ENCODE data around the gene CLEC3B. TPM values are rescaled to one million over a fixed set of nuclear protein-coding genes. Genes with fewer than 3 reads are reported as not detected.

CLEC3B gene
- total RNA-seq, 2 experiments from 2014 or later = not detected

DNA sequence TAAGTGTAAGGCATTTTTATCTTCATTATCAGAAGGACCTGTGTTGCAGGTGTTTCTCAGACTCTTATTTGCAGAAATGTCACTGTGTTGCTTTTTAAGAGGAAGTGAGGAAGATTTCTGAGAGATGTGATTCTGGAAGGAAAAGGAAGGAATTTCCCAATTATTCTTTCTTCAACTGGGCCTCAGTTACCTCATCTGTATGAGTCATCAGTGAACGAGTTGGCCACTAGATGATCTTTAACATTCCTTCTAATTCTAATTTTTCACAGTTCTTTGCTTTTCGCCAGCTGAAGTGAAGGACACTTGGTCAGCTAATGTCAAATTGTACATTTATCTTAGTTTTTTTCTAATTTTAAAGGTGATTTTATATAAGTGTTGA is 28.9 kb downstream of the CLEC3B start:
- Mint-ChIP-seq H3K36me3 (ENCODE audit: low read depth) (no peaks in the 10 kb centered on the region), H3K4me1 (peaks cover 21% of the 10 kb centered on the region), H3K4me3 (no peak overlapping the region), H3K9me3 (ENCODE audit: low read depth) (no peaks in the 10 kb centered on the region), H3K27ac (no peak overlapping the region), H3K27me3 (no peaks in the 10 kb centered on the region)
- intact Hi-C loops (cut with DNase I, micrococcal nuclease) = loop anchor here in 1 of 2 experiments (1.0 kb wide), 1 partner anchor 18 kb away; no protein-coding TSS in a partner anchor
- POLR2A ChIA-PET = no interaction called here
- no peak for DNase-seq
- no peak for ATAC-seq
- CTCF ChIA-PET = interaction anchor here (0.7 to 6.6 kb wide), 4 partner anchors 12 to 347 kb away, joined by 3 to 57 read pairs (median 10); no protein-coding TSS in a partner anchor

DNA sequence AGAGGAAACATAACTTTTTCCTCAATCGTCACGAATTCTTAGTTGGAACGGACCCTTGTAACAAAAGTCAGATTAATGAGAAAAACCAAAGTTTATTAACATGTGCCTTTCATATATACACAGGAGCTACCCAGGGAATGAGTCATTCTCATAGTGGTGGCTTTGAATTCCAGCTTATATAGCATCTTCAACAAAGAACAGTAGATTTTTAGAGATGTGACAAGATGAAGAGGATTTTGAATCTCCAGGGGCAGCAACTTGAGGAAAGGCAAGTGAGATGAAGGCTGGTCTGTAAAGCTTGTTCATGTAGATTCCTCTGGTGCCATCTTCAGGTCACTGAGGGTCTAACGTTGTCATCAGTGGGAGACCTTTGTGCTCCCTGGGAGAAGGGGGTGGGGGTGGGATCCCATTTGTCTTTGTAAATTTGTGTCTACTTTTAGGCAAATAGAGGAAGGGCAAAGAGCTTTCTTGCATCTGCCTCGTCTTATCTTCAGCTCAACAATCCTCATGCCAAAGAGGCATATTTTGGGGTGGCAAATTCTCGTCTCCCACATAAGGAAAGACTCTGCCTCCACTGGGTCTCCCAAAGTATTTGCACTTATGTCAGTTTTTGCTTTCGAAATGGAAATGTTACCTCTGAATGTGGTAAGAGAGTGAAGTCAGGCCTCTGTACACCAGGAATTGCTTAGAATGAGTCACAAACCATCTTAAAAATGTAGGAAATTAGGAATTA is 29.5 kb downstream of the CLEC3B start:
- Mint-ChIP-seq H3K27ac (no peak overlapping the region), H3K9me3 (ENCODE audit: low read depth) (no peaks in the 10 kb centered on the region), H3K36me3 (ENCODE audit: low read depth) (no peaks in the 10 kb centered on the region), H3K4me1 (peaks cover 21% of the 10 kb centered on the region), H3K4me3 (no peak overlapping the region), H3K27me3 (no peaks in the 10 kb centered on the region)
- POLR2A ChIA-PET = no interaction called here
- CTCF ChIA-PET = interaction anchor here (0.6 to 6.6 kb wide), 6 partner anchors 11 to 346 kb away, joined by 3 to 57 read pairs (median 4); no protein-coding TSS in a partner anchor
- ATAC-seq (peak; percentile 55), DNase-seq (peak; percentile 34)
- intact Hi-C loops (cut with DNase I, micrococcal nuclease) = loop anchor here in 1 of 2 experiments (1.0 kb wide), 1 partner anchor 18 kb away; no protein-coding TSS in a partner anchor

DNA sequence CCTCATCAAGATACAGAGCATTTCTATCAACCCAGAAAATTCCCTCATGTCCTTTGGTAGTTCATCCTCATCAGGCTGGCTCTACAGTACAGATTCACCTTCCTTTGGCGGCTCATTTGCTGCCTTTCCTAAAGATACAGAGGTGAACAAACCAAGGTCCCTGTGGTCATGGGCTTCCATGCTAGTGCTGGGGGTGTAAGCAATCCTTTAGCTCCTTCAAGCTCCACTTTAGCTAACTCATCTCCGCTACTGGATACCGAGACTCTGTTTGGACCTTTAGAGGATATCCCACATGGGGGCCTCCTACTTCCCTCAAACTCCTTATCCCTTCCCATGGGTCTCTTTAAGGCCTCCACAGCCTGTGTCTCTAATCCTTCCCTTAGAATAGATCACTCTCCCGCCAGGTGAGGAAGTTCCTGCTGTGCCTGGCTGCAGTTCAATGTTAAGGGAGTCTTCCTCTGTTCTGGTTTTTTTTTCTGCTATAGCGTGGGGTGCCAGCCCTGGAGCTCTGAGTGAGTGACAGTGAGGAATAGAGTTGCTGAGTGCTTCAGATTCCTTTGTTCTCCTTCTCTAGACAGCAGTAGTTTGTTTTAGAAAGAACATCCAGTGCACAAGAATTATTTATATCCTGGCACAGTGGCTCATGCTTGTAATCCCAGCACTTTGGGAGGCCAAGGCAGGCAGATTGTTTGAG is 30.7 kb downstream of the CLEC3B start:
- no peak for DNase-seq
- Mint-ChIP-seq H3K27ac (no peak overlapping the region), H3K27me3 (no peaks in the 10 kb centered on the region), H3K36me3 (ENCODE audit: low read depth) (no peaks in the 10 kb centered on the region), H3K4me3 (no peak overlapping the region), H3K9me3 (ENCODE audit: low read depth) (no peaks in the 10 kb centered on the region), H3K4me1 (peaks cover 21% of the 10 kb centered on the region)
- ChIA-PET CTCF (interaction anchor here (1.0 to 6.6 kb wide), 4 partner anchors 15 to 1022 kb away, joined by 3 to 57 read pairs (median 10); no protein-coding TSS in a partner anchor), POLR2A (no interaction called here)
- no peak for ATAC-seq
- intact Hi-C loops (cut with DNase I, micrococcal nuclease) = no loop called here

DNA sequence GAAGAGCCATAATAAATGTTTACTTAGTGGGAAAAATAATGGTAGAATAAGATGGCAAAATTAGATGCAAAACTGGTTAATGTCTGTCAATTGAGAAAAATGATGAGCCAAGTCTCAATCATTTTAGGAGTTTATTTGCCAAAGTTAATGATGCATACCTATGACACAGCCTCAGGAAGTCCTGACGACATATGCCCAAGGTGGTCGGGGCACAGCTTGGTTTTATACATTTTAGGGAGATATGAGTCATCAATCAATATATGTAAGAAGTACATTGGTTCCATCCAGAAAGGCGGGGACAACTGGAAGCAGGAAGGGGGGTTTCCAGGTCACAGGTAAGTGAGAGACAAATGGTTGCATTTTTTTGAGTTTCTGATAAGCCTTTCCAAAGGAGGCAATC is 31.5 kb downstream of the CLEC3B start:
- Mint-ChIP-seq H3K9me3 (ENCODE audit: low read depth) (no peaks in the 10 kb centered on the region), H3K27me3 (no peaks in the 10 kb centered on the region), H3K4me1 (peaks cover 21% of the 10 kb centered on the region), H3K36me3 (ENCODE audit: low read depth) (no peaks in the 10 kb centered on the region), H3K27ac (no peak overlapping the region), H3K4me3 (no peak overlapping the region)
- CTCF ChIA-PET = interaction anchor here (0.6 to 6.6 kb wide), 4 partner anchors 16 to 724 kb away, joined by 3 to 57 read pairs (median 10); no protein-coding TSS in a partner anchor
- DNase-seq = peak; percentile 54
- intact Hi-C loops (cut with DNase I, micrococcal nuclease) = no loop called here
- ATAC-seq = peak; percentile 52
- POLR2A ChIA-PET = no interaction called here

DNA sequence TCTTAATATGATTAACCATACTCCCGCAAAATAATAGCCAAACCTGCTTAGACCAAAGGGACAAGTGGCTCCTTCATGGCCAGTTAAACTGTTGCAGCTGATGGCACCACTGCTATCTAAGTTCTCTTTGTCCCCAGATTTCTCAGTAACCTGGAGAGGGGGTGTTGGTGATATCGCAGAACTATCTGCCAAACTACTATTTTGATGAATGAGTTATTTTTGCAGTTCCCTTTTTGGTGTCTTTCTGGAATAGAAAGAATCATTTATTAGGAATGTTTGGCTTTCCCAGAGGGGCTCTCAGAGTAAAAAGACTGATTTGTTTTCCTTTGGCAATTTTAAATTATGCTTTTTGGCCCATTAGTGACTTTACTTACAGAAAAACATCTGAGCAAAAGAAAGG is 33.0 kb downstream of the CLEC3B start:
- no peaks in the 10 kb centered on the region for H3K9me3 Mint-ChIP-seq (ENCODE audit: low read depth)
- no peaks in the 10 kb centered on the region for H3K27me3 Mint-ChIP-seq
- peaks cover 15% of the 10 kb centered on the region for H3K4me1 Mint-ChIP-seq
- DNase-seq (no peak), ATAC-seq (no peak)
- no peak overlapping the region for H3K4me3 Mint-ChIP-seq
- H3K36me3 Mint-ChIP-seq (ENCODE audit: low read depth) = no peaks in the 10 kb centered on the region
- CTCF ChIA-PET = interaction anchor here (1.0 kb wide), 1 partner anchor 10 kb away, joined by 3 read pairs; no protein-coding TSS in a partner anchor
- POLR2A ChIA-PET = no interaction called here
- intact Hi-C loops (cut with DNase I, micrococcal nuclease) = no loop called here
- no peak overlapping the region for H3K27ac Mint-ChIP-seq

DNA sequence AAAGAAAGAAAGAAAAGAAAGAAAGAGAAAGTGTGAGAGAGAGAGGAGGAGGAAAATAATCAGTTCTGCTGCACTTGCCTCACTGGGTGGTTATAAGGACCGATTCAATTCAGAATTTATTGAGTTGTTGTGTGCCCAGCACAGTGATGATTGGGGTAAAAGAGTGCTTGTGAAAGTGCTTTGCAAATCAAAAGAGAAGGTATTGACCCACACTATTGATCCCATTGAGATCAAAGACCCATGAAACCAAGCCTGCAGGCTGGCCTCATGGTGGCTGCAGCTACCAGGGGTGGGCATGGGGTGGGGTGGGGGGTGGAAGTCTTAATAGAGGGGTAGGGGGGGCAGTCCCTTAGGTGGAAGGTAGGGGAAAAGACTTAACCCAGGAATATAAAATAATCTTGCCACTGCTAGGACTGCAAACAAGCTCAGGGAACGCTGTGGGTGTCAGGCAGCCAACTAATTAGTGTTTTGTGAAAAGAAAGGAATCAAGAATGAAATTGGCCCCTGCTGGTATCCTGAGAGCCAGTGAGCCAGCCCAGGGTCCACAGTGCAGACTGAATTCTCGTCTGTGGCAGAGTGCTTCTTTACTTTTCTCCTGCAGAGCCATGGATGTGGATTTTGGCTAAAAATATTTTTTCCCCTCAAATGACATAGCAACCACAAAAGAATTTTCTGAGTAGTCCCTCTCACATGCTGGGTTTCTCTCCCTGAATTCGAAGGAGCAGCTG is 34.2 kb downstream of the CLEC3B start:
- Mint-ChIP-seq H3K4me3 (no peak overlapping the region), H3K36me3 (ENCODE audit: low read depth) (no peaks in the 10 kb centered on the region), H3K9me3 (ENCODE audit: low read depth) (no peaks in the 10 kb centered on the region), H3K27ac (no peak overlapping the region), H3K4me1 (peaks cover 21% of the 10 kb centered on the region), H3K27me3 (no peaks in the 10 kb centered on the region)
- DNase-seq (no peak), ATAC-seq (no peak)
- intact Hi-C loops (cut with DNase I, micrococcal nuclease) = loop anchor here in 1 of 2 experiments (5.0 kb wide), 1 partner anchor 107 kb away; no protein-coding TSS in a partner anchor
- CTCF ChIA-PET = interaction anchor here (0.6 to 1.3 kb wide), 2 partner anchors 18 to 449 kb away, joined by 3 to 4 read pairs; no protein-coding TSS in a partner anchor
- POLR2A ChIA-PET = no interaction called here

DNA sequence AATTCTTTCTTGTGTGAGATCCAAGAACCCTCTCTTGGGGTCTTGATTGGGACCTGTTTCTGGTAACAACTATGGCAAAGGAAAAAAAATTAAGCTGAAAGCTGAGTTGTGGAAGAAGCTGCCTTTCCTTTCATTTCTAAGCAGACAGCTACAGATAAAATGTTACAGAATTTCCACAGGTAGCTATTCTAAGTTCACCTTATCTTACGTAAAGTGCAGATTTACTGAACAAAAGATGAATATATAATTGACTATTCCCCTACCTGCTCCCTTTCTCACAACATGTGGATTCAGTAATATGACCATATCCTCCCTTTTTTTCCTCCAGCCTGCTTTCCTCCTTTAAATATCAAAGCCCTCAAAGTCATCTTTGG is 36.6 kb downstream of the CLEC3B start:
- H3K27ac Mint-ChIP-seq = no peak overlapping the region
- no peak overlapping the region for H3K4me3 Mint-ChIP-seq
- ChIA-PET CTCF (interaction anchor here (1.6 kb wide), 1 partner anchor 9 kb away, joined by 3 read pairs; no protein-coding TSS in a partner anchor), POLR2A (no interaction called here)
- intact Hi-C loops (cut with DNase I, micrococcal nuclease) = loop anchor here in 1 of 2 experiments (5.0 kb wide), 1 partner anchor 105 kb away; no protein-coding TSS in a partner anchor
- no peaks in the 10 kb centered on the region for H3K36me3 Mint-ChIP-seq (ENCODE audit: low read depth)
- no peak for DNase-seq
- ATAC-seq = no peak
- no peaks in the 10 kb centered on the region for H3K27me3 Mint-ChIP-seq
- H3K9me3 Mint-ChIP-seq (ENCODE audit: low read depth) = no peaks in the 10 kb centered on the region
- peaks cover 30% of the 10 kb centered on the region for H3K4me1 Mint-ChIP-seq

DNA sequence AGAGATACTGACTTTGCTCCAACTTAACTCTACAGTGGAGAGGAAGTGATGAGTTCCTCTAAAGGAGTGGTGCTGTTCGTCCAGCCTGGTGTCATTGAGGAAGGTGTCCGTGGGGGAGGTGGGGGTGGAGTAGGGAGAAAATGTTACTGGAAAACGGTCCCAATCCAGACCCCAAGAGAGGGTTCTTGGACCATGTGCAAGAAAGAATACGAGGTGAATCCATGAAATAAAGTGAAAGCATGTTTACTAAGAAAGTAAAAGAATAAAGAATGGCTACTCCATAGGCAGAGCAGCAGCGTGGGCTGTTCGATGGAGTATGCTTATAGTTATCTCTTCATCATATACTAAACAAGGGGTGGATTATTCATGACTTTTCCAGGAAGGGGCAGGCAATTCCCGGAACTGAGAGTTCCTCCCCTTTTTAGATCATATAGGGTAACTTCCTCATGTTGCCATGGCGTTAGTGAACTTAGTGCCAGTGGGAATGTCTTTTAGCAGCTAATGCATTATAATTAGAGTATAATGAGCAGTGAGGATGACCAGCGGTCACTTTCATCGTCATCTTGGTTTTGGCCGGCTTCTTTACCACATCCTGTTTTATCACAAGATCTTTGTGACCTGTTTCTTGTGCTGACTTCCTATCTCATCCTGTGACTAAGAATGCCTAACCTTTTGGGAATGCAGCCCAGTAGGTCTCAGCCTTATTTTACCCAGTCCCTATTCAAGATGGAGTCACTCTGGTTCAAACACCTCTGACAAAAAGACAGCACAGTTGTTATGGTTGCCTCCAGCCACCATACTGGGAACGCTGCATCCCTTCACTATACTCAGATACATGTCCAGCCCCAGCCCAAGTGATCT is 38.6 kb downstream of the CLEC3B start:
- Mint-ChIP-seq H3K4me1 (peaks cover 30% of the 10 kb centered on the region), H3K4me3 (peak overlapping the region; percentile 37), H3K36me3 (ENCODE audit: low read depth) (no peaks in the 10 kb centered on the region), H3K9me3 (ENCODE audit: low read depth) (no peaks in the 10 kb centered on the region), H3K27me3 (peaks cover 2% of the 10 kb centered on the region), H3K27ac (peak overlapping the region; percentile 82)
- CTCF ChIA-PET = interaction anchor here (0.5 to 4.3 kb wide), 5 partner anchors 23 to 146 kb away, joined by 3 to 20 read pairs (median 4); no protein-coding TSS in a partner anchor
- POLR2A ChIA-PET = no interaction called here
- ATAC-seq = peak; percentile 84
- intact Hi-C loops (cut with DNase I, micrococcal nuclease) = loop anchor here in 1 of 2 experiments (2.0 to 5.0 kb wide), 2 partner anchors 40 to 103 kb away; no protein-coding TSS in a partner anchor
- DNase-seq = peak; percentile 80

DNA sequence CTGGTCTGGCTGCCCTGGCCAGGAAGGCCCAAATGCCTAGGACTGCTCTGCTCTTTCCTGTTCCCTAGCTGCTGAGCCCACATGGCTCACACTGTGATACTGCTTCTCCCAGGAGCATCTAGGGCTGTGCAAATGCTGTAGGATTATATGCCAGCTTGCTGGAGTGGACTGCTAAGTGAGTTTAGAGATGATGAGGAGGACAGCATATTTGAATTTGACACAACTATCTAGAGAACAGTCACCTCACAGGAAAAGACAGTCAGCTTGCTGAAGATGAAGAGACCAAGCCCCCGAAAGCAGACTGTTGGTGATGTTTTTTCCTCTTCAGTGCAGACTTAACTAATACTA is 39.2 kb downstream of the CLEC3B start:
- H3K4me3 Mint-ChIP-seq = no peak overlapping the region
- DNase-seq (no peak), ATAC-seq (no peak)
- POLR2A ChIA-PET = no interaction called here
- H3K36me3 Mint-ChIP-seq (ENCODE audit: low read depth) = no peaks in the 10 kb centered on the region
- peak overlapping the region; percentile 82 for H3K27ac Mint-ChIP-seq
- peaks cover 2% of the 10 kb centered on the region for H3K27me3 Mint-ChIP-seq
- intact Hi-C loops (cut with DNase I, micrococcal nuclease) = loop anchor here in 1 of 2 experiments (2.0 kb wide), 1 partner anchor 39 kb away; no protein-coding TSS in a partner anchor
- H3K4me1 Mint-ChIP-seq = peaks cover 30% of the 10 kb centered on the region
- CTCF ChIA-PET = interaction anchor here (0.5 to 4.3 kb wide), 3 partner anchors 24 to 131 kb away, joined by 3 to 20 read pairs (median 6); no protein-coding TSS in a partner anchor
- H3K9me3 Mint-ChIP-seq (ENCODE audit: low read depth) = no peaks in the 10 kb centered on the region

DNA sequence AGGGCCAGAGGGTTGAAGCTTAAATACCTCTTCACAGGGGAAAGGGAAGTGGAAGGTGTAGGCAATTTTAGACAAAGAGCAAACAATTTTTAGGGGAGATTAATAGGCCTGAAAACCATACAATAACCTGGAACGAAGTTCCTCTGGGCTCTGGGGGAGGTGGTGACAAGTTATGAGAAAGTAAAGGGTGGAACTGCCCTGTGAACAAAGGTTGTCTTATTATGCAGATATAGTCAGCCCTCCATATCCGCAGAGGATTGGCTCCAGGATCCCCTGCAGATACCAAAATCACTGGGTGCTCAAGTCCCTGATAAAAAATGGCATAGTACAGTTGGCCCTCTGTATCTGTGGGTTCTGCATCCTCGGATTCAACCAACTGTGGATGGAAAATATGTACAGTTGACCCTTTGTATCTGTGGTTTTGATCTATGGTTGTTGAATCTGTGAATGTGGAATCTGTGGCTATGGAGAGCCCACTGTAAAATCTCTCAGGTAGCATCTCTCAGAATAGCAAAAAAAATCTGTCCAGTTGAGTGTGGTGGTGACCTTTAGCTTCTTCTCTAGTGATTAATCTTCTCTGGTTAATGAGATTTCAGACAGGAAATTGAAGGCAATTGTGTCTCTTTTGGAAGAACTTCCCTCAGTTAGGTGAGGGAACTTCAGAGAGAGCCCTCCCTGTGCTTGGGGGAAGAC is 40.2 kb downstream of the CLEC3B start:
- H3K4me1 Mint-ChIP-seq = peaks cover 30% of the 10 kb centered on the region
- CTCF ChIA-PET = interaction anchor here (0.7 to 4.3 kb wide), 4 partner anchors 11 to 272 kb away, joined by 3 to 20 read pairs (median 5); no protein-coding TSS in a partner anchor
- intact Hi-C loops (cut with DNase I, micrococcal nuclease) = no loop called here

More for the DNA sequence above, 40.2 kb downstream of the CLEC3B start:
- H3K36me3 Mint-ChIP-seq (ENCODE audit: low read depth) = no peaks in the 10 kb centered on the region
- DNase-seq = no peak
- peak overlapping the region; percentile 28 for H3K27ac Mint-ChIP-seq
- no peak overlapping the region for H3K4me3 Mint-ChIP-seq
- H3K27me3 Mint-ChIP-seq = peaks cover 2% of the 10 kb centered on the region
- H3K9me3 Mint-ChIP-seq (ENCODE audit: low read depth) = no peaks in the 10 kb centered on the region
- POLR2A ChIA-PET = no interaction called here
- no peak for ATAC-seq

All from activated CD4-positive, alpha-beta T cell treated with anti-CD3 and anti-CD28 coated beads for 36 hours (primary cell).